Measurements from ENCODE around the gene ARHGEF12. TPM values are rescaled to one million over a fixed set of nuclear protein-coding genes. Genes with fewer than 3 reads are reported as not detected.
"Not testable (repeated sequence)": the region's sequence is repeated elsewhere in the genome, so short reads cannot be mapped to it uniquely, and the experiment has no call there.

The ARHGEF12 gene
- total and polyA plus RNA-seq, 7 experiments from 2014 or later, result 0.38 to 13.1 (median 2.7) TPM

- Histone ChIP-seq H3K36me3 (ENCODE audit: control insufficient read depth in 2 of 3, insufficient read depth in 3 of 3, low read length in 3 of 3) (no peaks in the 10 kb centered on the region), H3K27ac (ENCODE audit: low read depth, low read length) (no peak overlapping the region), H3K4me3 (ENCODE audit: low read length) (no peak overlapping the region), H3K27me3 (ENCODE audit: control insufficient read depth in 2 of 2, insufficient read depth in 2 of 2, low read length in 2 of 2) (no peaks in the 10 kb centered on the region), H3K4me1 (ENCODE audit: control insufficient read depth in 2 of 2, insufficient read depth in 2 of 2, low read length in 2 of 2) (no peaks in the 10 kb centered on the region), H3K9me3 (ENCODE audit: control insufficient read depth in 2 of 3, low read length in 3 of 3) (no peaks in the 10 kb centered on the region)
- Mint-ChIP-seq H3K27me3 (peaks cover 35 to 52% (median 41%) of the 10 kb centered on the region in 5 donors), H3K9me3 (no peaks in the 10 kb centered on the region), H3K4me1 (no peaks in the 10 kb centered on the region), H3K27ac (no peak overlapping the region), H3K36me3 (no peaks in the 10 kb centered on the region), H3K4me3 (no peak overlapping the region)
- ChIA-PET CTCF (no interaction called here), POLR2A (no interaction called here)
- ATAC-seq (no peak), DNase-seq (no peak)
- intact Hi-C loops (cut with micrococcal nuclease), result no loop called here
Measured at GRCh38 chr11:120499088-120499487, 162.9 kb downstream of the ARHGEF12 start.

- Histone ChIP-seq H3K36me3 (ENCODE audit: control insufficient read depth in 2 of 3, insufficient read depth in 3 of 3, low read length in 3 of 3) (no peaks in the 10 kb centered on the region), H3K27me3 (ENCODE audit: control insufficient read depth in 2 of 2, insufficient read depth in 2 of 2, low read length in 2 of 2) (no peaks in the 10 kb centered on the region), H3K4me3 (ENCODE audit: low read length) (no peak overlapping the region), H3K9me3 (ENCODE audit: control insufficient read depth in 2 of 3, low read length in 3 of 3) (no peaks in the 10 kb centered on the region), H3K27ac (ENCODE audit: low read depth, low read length) (no peak overlapping the region), H3K4me1 (ENCODE audit: control insufficient read depth in 2 of 2, insufficient read depth in 2 of 2, low read length in 2 of 2) (no peaks in the 10 kb centered on the region)
- H3K9me3 Mint-ChIP-seq, result no peaks in the 10 kb centered on the region
- ChIA-PET POLR2A (no interaction called here), CTCF (no interaction called here)
- intact Hi-C loops (cut with micrococcal nuclease), result loop anchor here in 1 of 2 donors (5.0 kb wide), 1 partner anchor 697 kb away; no protein-coding TSS in a partner anchor
- H3K36me3 Mint-ChIP-seq, result no peaks in the 10 kb centered on the region
- H3K27ac Mint-ChIP-seq, result no peak overlapping the region
- DNase-seq, result no peak
- no peak overlapping the region for H3K4me3 Mint-ChIP-seq
- ATAC-seq, result no peak
- H3K27me3 Mint-ChIP-seq, result peaks cover 40 to 53% (median 49%) of the 10 kb centered on the region in 5 donors
- H3K4me1 Mint-ChIP-seq, result no peaks in the 10 kb centered on the region
Measured at GRCh38 chr11:120499859-120500258, 163.6 kb downstream of the ARHGEF12 start.

- no peaks in the 10 kb centered on the region for H3K9me3 ChIP-seq (ENCODE audit: control insufficient read depth in 2 of 3, low read length in 3 of 3)
- H3K4me3 Mint-ChIP-seq, result no peak overlapping the region
- H3K27ac Mint-ChIP-seq, result no peak overlapping the region
- no peaks in the 10 kb centered on the region for H3K4me1 Mint-ChIP-seq
- peaks cover 44 to 56% (median 52%) of the 10 kb centered on the region in 5 donors for H3K27me3 Mint-ChIP-seq
- no peak for DNase-seq
- no peaks in the 10 kb centered on the region for H3K9me3 Mint-ChIP-seq
- no peak overlapping the region for H3K4me3 ChIP-seq (ENCODE audit: low read length)
- no peaks in the 10 kb centered on the region for H3K36me3 Mint-ChIP-seq
- H3K27me3 ChIP-seq (ENCODE audit: control insufficient read depth in 2 of 2, insufficient read depth in 2 of 2, low read length in 2 of 2), result no peaks in the 10 kb centered on the region
- H3K36me3 ChIP-seq (ENCODE audit: control insufficient read depth in 2 of 3, insufficient read depth in 3 of 3, low read length in 3 of 3), result no peaks in the 10 kb centered on the region
- no peak for ATAC-seq
- no peaks in the 10 kb centered on the region for H3K4me1 ChIP-seq (ENCODE audit: control insufficient read depth in 2 of 2, insufficient read depth in 2 of 2, low read length in 2 of 2)
- intact Hi-C loops (cut with micrococcal nuclease), result loop anchor here in 1 of 2 donors (5.0 kb wide), 1 partner anchor 697 kb away; no protein-coding TSS in a partner anchor
- POLR2A ChIA-PET, result interaction anchor here (1.0 kb wide), 1 partner anchor 185 kb away, joined by 3 read pairs; no protein-coding TSS in a partner anchor
- H3K27ac ChIP-seq (ENCODE audit: low read depth, low read length), result no peak overlapping the region
- CTCF ChIA-PET, result no interaction called here
Measured at GRCh38 chr11:120500414-120501071, 164.3 kb downstream of the ARHGEF12 start.

DNA sequence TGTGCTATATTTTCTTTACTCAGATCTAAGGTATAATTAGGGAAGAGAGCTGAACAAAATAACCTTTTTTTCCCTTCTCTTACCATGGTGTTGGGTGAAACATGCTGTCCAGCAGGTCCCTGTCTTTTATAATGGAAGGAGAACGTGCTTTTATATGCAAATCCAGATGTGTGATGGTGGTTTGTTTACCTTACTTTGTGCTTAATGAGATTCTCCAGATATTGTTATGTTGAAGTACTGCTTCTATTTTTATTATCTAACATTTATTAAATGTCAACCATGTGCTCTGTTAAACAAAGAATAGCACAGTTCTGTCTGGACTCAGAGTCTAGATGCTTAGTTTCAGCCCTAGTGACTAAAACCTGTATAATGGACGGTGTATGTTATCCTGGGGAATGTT is 165.2 kb downstream of the ARHGEF12 start:
- ChIA-PET POLR2A (no interaction called here), CTCF (no interaction called here)
- H3K27me3 ChIP-seq (ENCODE audit: control insufficient read depth in 2 of 2, insufficient read depth in 2 of 2, low read length in 2 of 2), result peaks cover 0 to 5% of the 10 kb centered on the region in 2 donors
- Mint-ChIP-seq H3K9me3 (no peaks in the 10 kb centered on the region), H3K4me1 (no peaks in the 10 kb centered on the region), H3K27me3 (peaks cover 51 to 65% (median 58%) of the 10 kb centered on the region in 5 donors), H3K27ac (no peak overlapping the region), H3K4me3 (no peak overlapping the region), H3K36me3 (no peaks in the 10 kb centered on the region)
- no peak overlapping the region for H3K27ac ChIP-seq (ENCODE audit: low read depth, low read length)
- no peak for ATAC-seq
- no peak overlapping the region for H3K4me3 ChIP-seq (ENCODE audit: low read length)
- no peak for DNase-seq
- intact Hi-C loops (cut with micrococcal nuclease), result loop anchor here in 1 of 2 donors (5.0 kb wide), 1 partner anchor 696 kb away; no protein-coding TSS in a partner anchor
- no peaks in the 10 kb centered on the region for H3K4me1 ChIP-seq (ENCODE audit: control insufficient read depth in 2 of 2, insufficient read depth in 2 of 2, low read length in 2 of 2)
- H3K36me3 ChIP-seq (ENCODE audit: control insufficient read depth in 2 of 3, insufficient read depth in 3 of 3, low read length in 3 of 3), result no peaks in the 10 kb centered on the region
- no peaks in the 10 kb centered on the region for H3K9me3 ChIP-seq (ENCODE audit: control insufficient read depth in 2 of 3, low read length in 3 of 3)

GRCh38 chr11:120501976-120502755 is 166.0 kb downstream of the ARHGEF12 start:
- no peaks in the 10 kb centered on the region for H3K4me1 Mint-ChIP-seq
- no peaks in the 10 kb centered on the region for H3K9me3 Mint-ChIP-seq
- H3K27me3 Mint-ChIP-seq, result peaks cover 59 to 71% (median 62%) of the 10 kb centered on the region in 5 donors

GRCh38 chr11:120503529-120503928 is 167.3 kb downstream of the ARHGEF12 start:
- not testable (repeated sequence) for H3K36me3 Mint-ChIP-seq; H3K4me3 ChIP-seq (ENCODE audit: low read length)

More at GRCh38 chr11:120501976-120502755, 166.0 kb downstream of the ARHGEF12 start:
- Histone ChIP-seq H3K4me1 (ENCODE audit: control insufficient read depth in 2 of 2, insufficient read depth in 2 of 2, low read length in 2 of 2) (no peaks in the 10 kb centered on the region), H3K9me3 (ENCODE audit: control insufficient read depth in 2 of 3, low read length in 3 of 3) (no peaks in the 10 kb centered on the region), H3K36me3 (ENCODE audit: control insufficient read depth in 2 of 3, insufficient read depth in 3 of 3, low read length in 3 of 3) (no peaks in the 10 kb centered on the region), H3K27ac (ENCODE audit: low read depth, low read length) (no peak overlapping the region), H3K27me3 (ENCODE audit: control insufficient read depth in 2 of 2, insufficient read depth in 2 of 2, low read length in 2 of 2) (peaks cover 0 to 5% of the 10 kb centered on the region in 2 donors), H3K4me3 (ENCODE audit: low read length) (no peak overlapping the region)
- ATAC-seq, result no peak
- no peak for DNase-seq
- ChIA-PET CTCF (no interaction called here), POLR2A (no interaction called here)
- intact Hi-C loops (cut with micrococcal nuclease), result loop anchor here in 1 of 2 donors (5.0 kb wide), 1 partner anchor 695 kb away; no protein-coding TSS in a partner anchor
- H3K4me3 Mint-ChIP-seq, result no peak overlapping the region
- H3K36me3 Mint-ChIP-seq, result no peaks in the 10 kb centered on the region
- H3K27ac Mint-ChIP-seq, result no peak overlapping the region

More at GRCh38 chr11:120503529-120503928, 167.3 kb downstream of the ARHGEF12 start:
- CTCF ChIA-PET; H3K9me3 Mint-ChIP-seq; H3K27me3 ChIP-seq (ENCODE audit: control insufficient read depth in 2 of 2, insufficient read depth in 2 of 2, low read length in 2 of 2); DNase-seq; H3K4me1 Mint-ChIP-seq; H3K36me3 ChIP-seq (ENCODE audit: control insufficient read depth in 2 of 3, insufficient read depth in 3 of 3, low read length in 3 of 3); POLR2A ChIA-PET; H3K4me1 ChIP-seq (ENCODE audit: control insufficient read depth in 2 of 2, insufficient read depth in 2 of 2, low read length in 2 of 2); H3K27ac Mint-ChIP-seq; H3K27ac ChIP-seq (ENCODE audit: low read depth, low read length); ATAC-seq; H3K9me3 ChIP-seq (ENCODE audit: control insufficient read depth in 2 of 3, low read length in 3 of 3); H3K4me3 Mint-ChIP-seq: not testable (repeated sequence)
- peaks cover 60 to 79% (median 72%) of the 10 kb centered on the region in 5 donors for H3K27me3 Mint-ChIP-seq
- intact Hi-C loops (cut with micrococcal nuclease), result loop anchor here in 1 of 2 donors (5.0 kb wide), 1 partner anchor 694 kb away; no protein-coding TSS in a partner anchor

All from naive thymus-derived CD4-positive, alpha-beta T cell (primary cell).